SK-N-SH (cell line): ENCODE measurements around the gene PPP1R16B. TPM values are rescaled to one million over a fixed set of nuclear protein-coding genes. Genes with fewer than 3 reads are reported as not detected.

Source experiments
- CTCF ChIA-PET: fragments of 300-600, 350-600 bp; formaldehyde crosslinking; extraction: SDS; loops from one replicate; lab custom pipeline; 2021; lab: Yijun Ruan, JAX
- POLR2A ChIA-PET: fragments of 350-600 bp; sonication (Branson Sonifier 250); formaldehyde crosslinking; extraction: SDS; loops from one replicate; lab custom pipeline; 2020; ENCODE audit warnings: antibody characterized with exemption, inconsistent platforms; lab: Yijun Ruan, JAX
- DNase-seq: peaks from one replicate; pipeline ENCODE4 v3.0.0; 2012
- H2AFZ ChIP-seq: fragments of 200-600 bp; sonication (generic); 2 replicates; pipeline ENCODE4 v1.8.1; 2016; ENCODE audit warnings: antibody characterized with exemption, mild to moderate bottlenecking, low read depth
- H3F3A ChIP-seq: fragments of 200-600 bp; sonication (generic); replicated peaks from 2 replicates; pipeline ENCODE3; 2016; ENCODE audit warnings: antibody characterized with exemption, mild to moderate bottlenecking; ENCODE audit not compliant: insufficient read depth
- H3K27ac ChIP-seq, 2 experiments: fragments of 200-500 bp in 1 of 2; fragments of 200-600 bp in 1 of 2; sonication (Bioruptor generic) in 1 of 2; sonication (generic), shearing (Covaris generic) in 1 of 2; 2 replicates each; pipeline versions ENCODE4 v1.5.1 to v1.6.1; 2014 to 2016; ENCODE audit warnings: low read depth in 2 of 2, inconsistent platforms in 1 of 2, low read length in 1 of 2, mild to moderate bottlenecking in 1 of 2, mixed read lengths in 1 of 2
- H3K27me3 ChIP-seq: fragments of 200-600 bp; sonication (generic), shearing (Covaris generic); 2 replicates; pipeline ENCODE4 v1.6.1; 2016; ENCODE audit warnings: mixed run types; ENCODE audit not compliant: insufficient read depth
- H3K36me3 ChIP-seq, 2 experiments: fragments of 200-500 bp in 1 of 2; fragments of 200-600 bp in 1 of 2; sonication (Bioruptor generic) in 1 of 2; sonication (generic) in 1 of 2; replicated peaks in 1 of 2; 2 replicates each; pipeline versions ENCODE3 to v1.5.1; 2014 to 2016; ENCODE audit warnings: low read length in 1 of 2, mild to moderate bottlenecking in 1 of 2; ENCODE audit not compliant: insufficient read depth in 2 of 2, control insufficient read depth in 1 of 2
- H3K4me1 ChIP-seq, 2 experiments: fragments of 200-500 bp in 1 of 2; fragments of 200-600 bp in 1 of 2; sonication (Bioruptor generic) in 1 of 2; sonication (generic), shearing (Covaris generic) in 1 of 2; 2 replicates each; pipeline versions ENCODE4 v1.5.1 to v1.6.1; 2014 to 2016; ENCODE audit warnings: low read depth in 1 of 2, low read length in 1 of 2, mixed run types in 1 of 2; ENCODE audit not compliant: insufficient read depth in 2 of 2, control insufficient read depth in 1 of 2
- H3K4me2 ChIP-seq: fragments of 200-600 bp; sonication (generic), shearing (Covaris generic); 2 replicates; pipeline ENCODE4 v1.6.1; 2017; ENCODE audit warnings: mixed run types
- H3K4me3 ChIP-seq, 2 experiments: fragments of 200-500 bp in 1 of 2; fragments of 200-600 bp in 1 of 2; sonication (Bioruptor generic) in 1 of 2; sonication (generic), shearing (Covaris generic) in 1 of 2; 2 replicates each; pipeline versions ENCODE4 v1.5.1 to v1.8.1; 2014 to 2016; ENCODE audit warnings: low read depth in 2 of 2, inconsistent platforms in 1 of 2, low read length in 1 of 2, mild to moderate bottlenecking in 1 of 2, mixed read lengths in 1 of 2, moderate library complexity in 1 of 2
- H3K79me2 ChIP-seq: fragments of 200-600 bp; sonication (generic); 2 replicates; pipeline ENCODE4 v1.8.1; 2017; ENCODE audit warnings: mild to moderate bottlenecking; ENCODE audit not compliant: insufficient read depth
- H3K9ac ChIP-seq: fragments of 200-600 bp; sonication (generic); 2 replicates; pipeline ENCODE4 v1.6.1; 2017; ENCODE audit warnings: mixed run types
- H3K9me2 ChIP-seq: fragments of 200-600 bp; sonication (generic); 2 replicates; pipeline ENCODE4 v1.6.1; 2017; ENCODE audit warnings: mixed run types
- H3K9me3 ChIP-seq: fragments of 200-600 bp; sonication (generic); 2 replicates; pipeline ENCODE4 v1.6.1; 2017; ENCODE audit warnings: mixed run types, mild to moderate bottlenecking, moderate library complexity
- H4K20me1 ChIP-seq: fragments of 200-600 bp; sonication (generic); 2 replicates; pipeline ENCODE4 v1.6.1; 2017; ENCODE audit warnings: mild to moderate bottlenecking, mixed run types; ENCODE audit not compliant: insufficient read depth
- ELF1 ChIP-seq: IDR thresholded peaks from 2 replicates; pipeline ENCODE4 v1.4.0; 2012
- EP300 ChIP-seq, 2 experiments: IDR thresholded peaks; 2 replicates each; pipeline versions ENCODE4 v1.4.0 to v1.6.1; 2012; ENCODE audit warnings: borderline replicate concordance in 1 of 2, low read depth in 1 of 2, low read length in 1 of 2
- EZH2phosphoT487 ChIP-seq: fragments of 200-600 bp; sonication (generic); IDR thresholded peaks from 2 replicates; pipeline ENCODE4 v1.6.1; 2017; ENCODE audit warnings: low read depth, mixed run types, mild to moderate bottlenecking, antibody characterized with exemption, moderate library complexity, borderline replicate concordance
- FOSL2 ChIP-seq: IDR thresholded peaks from 2 replicates; pipeline ENCODE4 v1.4.0; 2012; ENCODE audit warnings: low read depth, mild to moderate bottlenecking, moderate library complexity, borderline replicate concordance
- FOXM1 ChIP-seq: IDR thresholded peaks from 2 replicates; pipeline ENCODE4 v1.4.0; 2012; ENCODE audit warnings: low read depth, mild to moderate bottlenecking
- JUND ChIP-seq: IDR thresholded peaks from 2 replicates; pipeline ENCODE4 v1.4.0; 2012
- MEF2A ChIP-seq: IDR thresholded peaks from 2 replicates; pipeline ENCODE4 v1.4.0; 2012; ENCODE audit warnings: low read depth, borderline replicate concordance
- NFIC ChIP-seq: IDR thresholded peaks from 2 replicates; pipeline ENCODE4 v1.4.0; 2012; ENCODE audit warnings: borderline replicate concordance
- NRF1 ChIP-seq: IDR thresholded peaks from 2 replicates; pipeline ENCODE4 v1.6.1; 2012; ENCODE audit warnings: low read depth, mild to moderate bottlenecking, low read length
- RCOR1 ChIP-seq: fragments of 150-350 bp; IDR thresholded peaks from 2 replicates; pipeline ENCODE4 v1.6.1; 2017; ENCODE audit warnings: antibody characterized with exemption, low read length
- RXRA ChIP-seq: IDR thresholded peaks from 2 replicates; pipeline ENCODE4 v1.4.0; 2012; ENCODE audit warnings: low read depth, mild to moderate bottlenecking, borderline replicate concordance
- SIN3A ChIP-seq: IDR thresholded peaks from 2 replicates; pipeline ENCODE4 v1.6.1; 2012; ENCODE audit warnings: low read depth, mild to moderate bottlenecking, low read length, moderate library complexity, borderline replicate concordance
- SMC3 ChIP-seq: IDR thresholded peaks from 2 replicates; pipeline ENCODE4 v1.6.1; 2012; ENCODE audit warnings: low read depth, low read length, improper control_type of control experiment
- TAF1 ChIP-seq: IDR thresholded peaks from 2 replicates; pipeline ENCODE4 v1.6.1; 2012; ENCODE audit warnings: low read depth, mild to moderate bottlenecking, low read length, moderate library complexity, borderline replicate concordance
- YY1 ChIP-seq: IDR thresholded peaks from 2 replicates; pipeline ENCODE4 v1.4.0; 2012; ENCODE audit warnings: low read depth, mild to moderate bottlenecking
- WGBS: methylation state at CpG from one replicate; pipeline ENCODE4 v1.1.6; 2017; ENCODE audit warnings: low lambda C conversion rate; 5-methylcytosine and 5-hydroxymethylcytosine counted together
- polyA plus RNA-seq, 3 experiments: library from polyadenylated mRNA; depleted of rRNA; stranded (reverse); fragments of >200 nt; gene quantifications; 2 replicates each; pipeline ENCODE4 v1.2.3, GENCODE V29; 2012
- TF ChIP-seq, protein P1 (sequence below): IDR thresholded peaks from 2 replicates; pipeline ENCODE4 v1.4.0; 2012; ENCODE audit warnings: low read depth, borderline replicate concordance
- TF ChIP-seq, protein P2 (sequence below): fragments of 200-600 bp; sonication (generic); IDR thresholded peaks from 2 replicates; pipeline ENCODE4 v1.6.1; 2017; ENCODE audit warnings: antibody characterized with exemption, mild to moderate bottlenecking, moderate library complexity
- TF ChIP-seq, protein P3 (sequence below): fragments of 150-350 bp; IDR thresholded peaks from 2 replicates; pipeline ENCODE4 v1.6.1; 2017; ENCODE audit warnings: antibody characterized with exemption, low read length, low read depth, borderline replicate concordance
- TF ChIP-seq, protein P4 (sequence below): IDR thresholded peaks from 2 replicates; pipeline ENCODE4 v1.6.1; 2012; ENCODE audit warnings: mild to moderate bottlenecking, low read depth, low read length, moderate library complexity

The PPP1R16B gene
- polyA plus RNA-seq, 1 of the 3 experiments (the other 2 are of a cell fraction) = 0.28 TPM

DNA sequence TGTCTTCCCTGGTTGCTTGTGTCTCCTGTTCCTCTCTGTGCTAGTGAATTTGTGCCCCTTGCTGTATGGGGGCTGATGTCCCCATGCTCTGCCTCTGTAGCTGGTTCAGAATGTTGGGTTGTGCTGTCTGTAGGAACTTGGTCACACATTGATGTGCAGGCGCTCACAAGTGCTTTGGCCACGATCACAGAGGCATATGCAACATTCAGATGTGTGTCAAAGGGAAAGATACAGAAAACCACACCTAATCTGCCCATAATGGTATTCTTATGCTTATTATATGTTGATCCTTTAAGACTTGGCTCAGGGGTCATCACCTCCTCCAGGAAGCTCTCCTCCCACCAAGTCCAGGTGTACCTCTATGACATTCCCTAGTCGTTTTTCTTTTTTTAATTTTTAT is 139.5 kb downstream of the PPP1R16B start:
- H3K36me3 ChIP-seq = peaks cover 14 to 29% of the 10 kb centered on the region in 2 experiments
- H3K4me1 ChIP-seq = no peaks in the 10 kb centered on the region
- no peaks in the 10 kb centered on the region for H3K9me2 ChIP-seq
- H3K4me2 ChIP-seq = no peak overlapping the region
- no peaks in the 10 kb centered on the region for H3K9me3 ChIP-seq
- H2AFZ ChIP-seq = no peak overlapping the region
- ChIA-PET CTCF (interaction anchor here (0.7 kb wide), 1 partner anchor 15 kb away, joined by 3 read pairs; no protein-coding TSS in a partner anchor), POLR2A (no interaction called here)
- no peaks in the 10 kb centered on the region; the same call in 1 of the 2 replicates for H4K20me1 ChIP-seq
- WGBS = 91% methylated on average over 3 of the region's 3 CpGs
- DNase-seq = no peak
- peaks cover 82% of the 10 kb centered on the region for H3K79me2 ChIP-seq
- no peaks in the 10 kb centered on the region for H3K27me3 ChIP-seq
- no peak overlapping the region for H3K4me3 ChIP-seq
- TF ChIP-seq NRF1 = no peak
- TF ChIP-seq YY1 = no peak
- TF ChIP-seq EZH2phosphoT487 = no peak
- TF ChIP-seq JUND = no peak
- no peak for TF ChIP-seq ELF1
- TF ChIP-seq SMC3 = no peak
- TF ChIP-seq EP300 (IDR thresholded peaks at IDR 0.05; ENCODE audit: borderline replicate concordance in 1 of 2, low read depth in 1 of 2, low read length in 1 of 2) = no peak
- TF ChIP-seq, protein P1, sequence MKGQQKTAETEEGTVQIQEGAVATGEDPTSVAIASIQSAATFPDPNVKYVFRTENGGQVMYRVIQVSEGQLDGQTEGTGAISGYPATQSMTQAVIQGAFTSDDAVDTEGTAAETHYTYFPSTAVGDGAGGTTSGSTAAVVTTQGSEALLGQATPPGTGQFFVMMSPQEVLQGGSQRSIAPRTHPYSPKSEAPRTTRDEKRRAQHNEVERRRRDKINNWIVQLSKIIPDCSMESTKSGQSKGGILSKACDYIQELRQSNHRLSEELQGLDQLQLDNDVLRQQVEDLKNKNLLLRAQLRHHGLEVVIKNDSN = no peak
- TF ChIP-seq NFIC = no peak
- no peak overlapping the region for H3K27ac ChIP-seq
- H3F3A ChIP-seq = no peaks in the 10 kb centered on the region
- no peak overlapping the region for H3K9ac ChIP-seq

DNA sequence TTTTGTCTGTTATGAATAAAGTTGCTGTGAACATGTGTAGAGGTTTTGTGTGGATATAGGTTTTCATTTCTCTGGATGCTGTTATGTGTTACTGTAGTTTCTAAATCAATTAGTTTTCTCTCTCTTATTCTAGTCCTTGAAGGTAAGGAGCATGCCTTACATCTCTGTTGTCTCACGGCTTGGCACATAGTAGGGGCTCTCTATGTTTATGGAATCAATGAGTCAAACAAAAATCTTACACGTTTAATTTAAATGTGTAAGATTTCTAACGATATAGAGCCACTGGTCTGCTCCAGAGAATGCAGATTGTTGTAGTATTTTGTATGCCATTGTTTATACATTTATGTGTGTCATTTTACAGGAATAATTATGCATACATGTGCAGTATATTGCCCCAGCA is 141.3 kb downstream of the PPP1R16B start:
- Histone ChIP-seq H3K9me2 (no peaks in the 10 kb centered on the region), H2AFZ (no peak overlapping the region), H3K4me3 (no peak overlapping the region), H3K9ac (no peak overlapping the region), H3K9me3 (no peaks in the 10 kb centered on the region), H3K27me3 (no peaks in the 10 kb centered on the region), H3K79me2 (peaks cover 77% of the 10 kb centered on the region), H3F3A (no peaks in the 10 kb centered on the region), H3K27ac (no peak overlapping the region), H3K4me2 (no peak overlapping the region), H3K36me3 (peaks cover 20 to 31% of the 10 kb centered on the region in 2 experiments), H3K4me1 (no peaks in the 10 kb centered on the region), H4K20me1 (no peaks in the 10 kb centered on the region; the same call in 1 of the 2 replicates)
- ChIA-PET POLR2A (no interaction called here), CTCF (interaction anchor here (1.0 kb wide), 1 partner anchor 15 kb away, joined by 3 read pairs; the partner anchor contains the start of gene DHX35)
- no peak for TF ChIP-seq YY1
- TF ChIP-seq FOXM1 = no peak
- TF ChIP-seq EZH2phosphoT487 = no peak
- no peak for TF ChIP-seq RXRA
- TF ChIP-seq, protein P2, sequence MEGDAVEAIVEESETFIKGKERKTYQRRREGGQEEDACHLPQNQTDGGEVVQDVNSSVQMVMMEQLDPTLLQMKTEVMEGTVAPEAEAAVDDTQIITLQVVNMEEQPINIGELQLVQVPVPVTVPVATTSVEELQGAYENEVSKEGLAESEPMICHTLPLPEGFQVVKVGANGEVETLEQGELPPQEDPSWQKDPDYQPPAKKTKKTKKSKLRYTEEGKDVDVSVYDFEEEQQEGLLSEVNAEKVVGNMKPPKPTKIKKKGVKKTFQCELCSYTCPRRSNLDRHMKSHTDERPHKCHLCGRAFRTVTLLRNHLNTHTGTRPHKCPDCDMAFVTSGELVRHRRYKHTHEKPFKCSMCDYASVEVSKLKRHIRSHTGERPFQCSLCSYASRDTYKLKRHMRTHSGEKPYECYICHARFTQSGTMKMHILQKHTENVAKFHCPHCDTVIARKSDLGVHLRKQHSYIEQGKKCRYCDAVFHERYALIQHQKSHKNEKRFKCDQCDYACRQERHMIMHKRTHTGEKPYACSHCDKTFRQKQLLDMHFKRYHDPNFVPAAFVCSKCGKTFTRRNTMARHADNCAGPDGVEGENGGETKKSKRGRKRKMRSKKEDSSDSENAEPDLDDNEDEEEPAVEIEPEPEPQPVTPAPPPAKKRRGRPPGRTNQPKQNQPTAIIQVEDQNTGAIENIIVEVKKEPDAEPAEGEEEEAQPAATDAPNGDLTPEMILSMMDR = no peak
- no peak for TF ChIP-seq SIN3A
- no peak for TF ChIP-seq FOSL2
- TF ChIP-seq TAF1 = no peak
- TF ChIP-seq MEF2A = no peak
- TF ChIP-seq RCOR1 = no peak
- TF ChIP-seq, protein P3, sequence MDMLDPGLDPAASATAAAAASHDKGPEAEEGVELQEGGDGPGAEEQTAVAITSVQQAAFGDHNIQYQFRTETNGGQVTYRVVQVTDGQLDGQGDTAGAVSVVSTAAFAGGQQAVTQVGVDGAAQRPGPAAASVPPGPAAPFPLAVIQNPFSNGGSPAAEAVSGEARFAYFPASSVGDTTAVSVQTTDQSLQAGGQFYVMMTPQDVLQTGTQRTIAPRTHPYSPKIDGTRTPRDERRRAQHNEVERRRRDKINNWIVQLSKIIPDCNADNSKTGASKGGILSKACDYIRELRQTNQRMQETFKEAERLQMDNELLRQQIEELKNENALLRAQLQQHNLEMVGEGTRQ = no peak
- no peak for TF ChIP-seq ELF1
- TF ChIP-seq NRF1 = no peak
- TF ChIP-seq, protein P4, sequence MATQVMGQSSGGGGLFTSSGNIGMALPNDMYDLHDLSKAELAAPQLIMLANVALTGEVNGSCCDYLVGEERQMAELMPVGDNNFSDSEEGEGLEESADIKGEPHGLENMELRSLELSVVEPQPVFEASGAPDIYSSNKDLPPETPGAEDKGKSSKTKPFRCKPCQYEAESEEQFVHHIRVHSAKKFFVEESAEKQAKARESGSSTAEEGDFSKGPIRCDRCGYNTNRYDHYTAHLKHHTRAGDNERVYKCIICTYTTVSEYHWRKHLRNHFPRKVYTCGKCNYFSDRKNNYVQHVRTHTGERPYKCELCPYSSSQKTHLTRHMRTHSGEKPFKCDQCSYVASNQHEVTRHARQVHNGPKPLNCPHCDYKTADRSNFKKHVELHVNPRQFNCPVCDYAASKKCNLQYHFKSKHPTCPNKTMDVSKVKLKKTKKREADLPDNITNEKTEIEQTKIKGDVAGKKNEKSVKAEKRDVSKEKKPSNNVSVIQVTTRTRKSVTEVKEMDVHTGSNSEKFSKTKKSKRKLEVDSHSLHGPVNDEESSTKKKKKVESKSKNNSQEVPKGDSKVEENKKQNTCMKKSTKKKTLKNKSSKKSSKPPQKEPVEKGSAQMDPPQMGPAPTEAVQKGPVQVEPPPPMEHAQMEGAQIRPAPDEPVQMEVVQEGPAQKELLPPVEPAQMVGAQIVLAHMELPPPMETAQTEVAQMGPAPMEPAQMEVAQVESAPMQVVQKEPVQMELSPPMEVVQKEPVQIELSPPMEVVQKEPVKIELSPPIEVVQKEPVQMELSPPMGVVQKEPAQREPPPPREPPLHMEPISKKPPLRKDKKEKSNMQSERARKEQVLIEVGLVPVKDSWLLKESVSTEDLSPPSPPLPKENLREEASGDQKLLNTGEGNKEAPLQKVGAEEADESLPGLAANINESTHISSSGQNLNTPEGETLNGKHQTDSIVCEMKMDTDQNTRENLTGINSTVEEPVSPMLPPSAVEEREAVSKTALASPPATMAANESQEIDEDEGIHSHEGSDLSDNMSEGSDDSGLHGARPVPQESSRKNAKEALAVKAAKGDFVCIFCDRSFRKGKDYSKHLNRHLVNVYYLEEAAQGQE = no peak
- TF ChIP-seq SMC3 = no peak
- no peak for DNase-seq
- 87% methylated on average over 3 of the region's 3 CpGs for WGBS
